HUES6 (cell line): ENCODE measurements around the gene GTF2IRD1.
"Not testable (repeated sequence)": the region's sequence is repeated elsewhere in the genome, so short reads cannot be mapped to it uniquely, and the experiment has no call there.

Source experiments
- H3K27ac ChIP-seq: 2 replicates; pipeline ENCODE4 v1.7.0; 2013; ENCODE audit warnings: low read depth, mild to moderate bottlenecking, low read length, inconsistent platforms
- H3K27me3 ChIP-seq: 2 replicates; pipeline ENCODE4 v1.6.1; 2013; ENCODE audit warnings: low read length; ENCODE audit not compliant: control insufficient read depth, insufficient read depth
- H3K36me3 ChIP-seq: 2 replicates; pipeline ENCODE4 v1.6.1; 2013; ENCODE audit warnings: low read length; ENCODE audit not compliant: control insufficient read depth, insufficient read depth
- H3K4me1 ChIP-seq: 2 replicates; pipeline ENCODE4 v1.6.1; 2013; ENCODE audit warnings: low read length; ENCODE audit not compliant: control insufficient read depth, insufficient read depth
- H3K4me3 ChIP-seq: 2 replicates; pipeline ENCODE4 v1.5.1; 2013; ENCODE audit warnings: low read depth, low read length
- H3K9ac ChIP-seq: one replicate; pipeline ENCODE4 v1.6.1; 2013; ENCODE audit warnings: mild to moderate bottlenecking, low read length
- H3K9me3 ChIP-seq: 2 replicates; pipeline ENCODE4 v1.6.1; 2013; ENCODE audit warnings: low read depth, low read length; ENCODE audit not compliant: control insufficient read depth, insufficient read depth

Gene GTF2IRD1

DNA sequence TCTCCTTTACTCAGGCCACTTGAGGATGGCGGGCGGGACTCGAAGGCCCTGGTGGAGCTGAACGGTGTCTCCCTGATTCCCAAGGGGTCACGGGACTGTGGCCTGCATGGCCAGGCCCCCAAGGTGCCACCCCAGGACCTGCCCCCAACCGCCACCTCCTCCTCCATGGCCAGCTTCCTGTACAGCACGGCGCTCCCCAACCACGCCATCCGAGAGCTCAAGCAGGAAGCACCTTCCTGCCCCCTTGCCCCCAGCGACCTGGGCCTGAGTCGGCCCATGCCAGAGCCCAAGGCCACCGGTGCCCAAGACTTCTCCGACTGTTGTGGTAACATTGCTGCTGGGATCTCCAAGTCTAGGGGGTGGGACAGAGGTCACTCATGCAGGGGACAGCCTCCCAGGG is 65.7 kb downstream of the GTF2IRD1 start:
- no peak overlapping the region for H3K27ac ChIP-seq
- H3K4me1 ChIP-seq = no peaks in the 10 kb centered on the region
- no peaks in the 10 kb centered on the region for H3K27me3 ChIP-seq
- peaks cover 4% of the 10 kb centered on the region; the same call in 1 of the 2 replicates for H3K9me3 ChIP-seq
- peaks cover 77% of the 10 kb centered on the region for H3K36me3 ChIP-seq
- no peak overlapping the region for H3K9ac ChIP-seq
- H3K4me3 ChIP-seq = no peak overlapping the region

DNA sequence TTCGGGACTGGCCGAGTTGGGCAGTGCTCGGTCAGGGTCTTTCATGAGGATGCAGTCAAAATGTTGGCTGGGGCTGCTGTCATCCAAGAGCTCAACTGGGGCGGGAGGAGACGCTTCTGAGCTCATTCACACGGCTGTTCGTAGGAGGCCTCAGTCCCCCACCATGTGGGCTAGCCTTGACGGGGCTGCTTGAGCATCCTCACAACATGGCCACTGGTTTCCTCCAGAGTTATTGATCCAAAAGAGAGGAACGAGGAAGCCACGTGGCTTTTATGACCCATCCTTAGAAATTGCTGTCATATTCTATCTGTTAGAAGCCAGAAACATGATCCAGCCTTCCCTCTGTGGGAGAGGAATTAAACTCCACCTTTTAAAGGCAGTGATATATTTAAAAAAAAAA is 68.1 kb downstream of the GTF2IRD1 start:
- Histone ChIP-seq H3K4me3 (no peak overlapping the region), H3K4me1 (peaks cover 16% of the 10 kb centered on the region), H3K27ac (no peak overlapping the region), H3K9me3 (peaks cover 4% of the 10 kb centered on the region; the same call in 1 of the 2 replicates), H3K27me3 (no peaks in the 10 kb centered on the region), H3K9ac (no peak overlapping the region), H3K36me3 (peaks cover 68% of the 10 kb centered on the region)

GRCh38 chr7:74522281-74522905 is 68.7 kb downstream of the GTF2IRD1 start:
- peaks cover 68% of the 10 kb centered on the region for H3K36me3 ChIP-seq
- H3K27ac ChIP-seq = no peak overlapping the region
- H3K9ac ChIP-seq = no peak overlapping the region
- H3K9me3 ChIP-seq = peaks cover 4% of the 10 kb centered on the region; the same call in 1 of the 2 replicates
- H3K27me3 ChIP-seq = no peaks in the 10 kb centered on the region
- H3K4me1 ChIP-seq = peaks cover 16% of the 10 kb centered on the region
- H3K4me3 ChIP-seq = no peak overlapping the region

- Histone ChIP-seq H3K36me3 (peaks cover 63% of the 10 kb centered on the region), H3K27me3 (no peaks in the 10 kb centered on the region), H3K9ac (no peak overlapping the region), H3K9me3 (peaks cover 4% of the 10 kb centered on the region; the same call in 1 of the 2 replicates), H3K27ac (no peak overlapping the region), H3K4me3 (no peak overlapping the region), H3K4me1 (peaks cover 16% of the 10 kb centered on the region)
Measured at GRCh38 chr7:74523015-74523414, 69.3 kb downstream of the GTF2IRD1 start.

DNA sequence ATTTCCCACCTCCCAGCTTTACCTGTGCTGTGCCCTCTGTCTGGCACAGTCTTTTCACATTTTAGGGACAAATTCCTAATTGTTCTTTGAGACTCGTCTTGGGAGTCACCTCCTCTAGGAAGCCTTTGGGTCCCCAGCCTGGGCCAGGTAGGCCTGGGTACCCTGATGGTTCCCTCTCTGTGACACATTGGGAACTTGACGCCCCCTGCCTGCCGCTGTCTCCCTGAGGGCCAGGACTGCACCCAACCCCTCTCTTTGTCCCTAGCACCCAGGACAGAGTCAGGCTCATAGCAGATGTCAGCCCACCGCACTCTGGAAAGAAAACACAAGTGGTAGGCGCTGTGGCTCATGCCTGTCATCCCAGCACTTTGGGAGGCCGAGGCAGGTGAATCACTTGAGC is 71.4 kb downstream of the GTF2IRD1 start:
- H3K27me3 ChIP-seq = no peaks in the 10 kb centered on the region
- H3K36me3 ChIP-seq = peaks cover 52% of the 10 kb centered on the region
- H3K4me1 ChIP-seq = peaks cover 16% of the 10 kb centered on the region
- no peak overlapping the region for H3K27ac ChIP-seq
- no peak overlapping the region for H3K9ac ChIP-seq
- H3K4me3 ChIP-seq = no peak overlapping the region
- peaks cover 4% of the 10 kb centered on the region; the same call in 1 of the 2 replicates for H3K9me3 ChIP-seq

- Histone ChIP-seq H3K27ac (peak overlapping the region; percentile 52; the same call in 1 of the 2 replicates), H3K4me1 (peaks cover 16% of the 10 kb centered on the region), H3K9me3 (peaks cover 4% of the 10 kb centered on the region; the same call in 1 of the 2 replicates), H3K9ac (no peak overlapping the region), H3K4me3 (no peak overlapping the region), H3K36me3 (peaks cover 51% of the 10 kb centered on the region), H3K27me3 (no peaks in the 10 kb centered on the region)
Measured at GRCh38 chr7:74525881-74526280, 72.2 kb downstream of the GTF2IRD1 start.

DNA sequence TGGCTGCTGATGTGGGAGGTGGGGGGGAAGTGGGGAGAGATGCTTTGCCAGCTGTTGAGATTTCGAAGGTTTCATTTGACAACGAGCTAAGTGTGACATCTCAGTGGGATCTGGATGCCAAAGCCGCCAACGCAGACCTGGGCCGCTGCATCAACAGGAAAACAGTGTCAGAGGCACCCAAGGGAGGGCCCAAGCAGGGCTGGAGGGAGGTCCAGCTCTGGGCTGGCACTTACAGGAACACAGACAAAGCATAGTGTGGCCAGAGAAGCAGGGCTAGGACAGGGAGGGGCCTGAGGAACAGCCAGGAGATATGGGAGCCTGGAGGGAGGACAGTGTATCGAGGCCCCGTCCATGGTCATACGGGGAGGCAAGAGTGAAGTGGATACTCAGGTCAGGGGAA is 73.1 kb downstream of the GTF2IRD1 start:
- no peaks in the 10 kb centered on the region for H3K9me3 ChIP-seq
- H3K4me3 ChIP-seq = no peak overlapping the region
- no peaks in the 10 kb centered on the region for H3K27me3 ChIP-seq
- H3K4me1 ChIP-seq = peaks cover 16% of the 10 kb centered on the region
- H3K9ac ChIP-seq = no peak overlapping the region
- peaks cover 50% of the 10 kb centered on the region for H3K36me3 ChIP-seq
- H3K27ac ChIP-seq = no peak overlapping the region

GRCh38 chr7:74527842-74528241 is 74.1 kb downstream of the GTF2IRD1 start:
- Histone ChIP-seq H3K9ac (no peak overlapping the region), H3K27ac (no peak overlapping the region), H3K9me3 (no peaks in the 10 kb centered on the region), H3K27me3 (no peaks in the 10 kb centered on the region), H3K36me3 (peaks cover 41% of the 10 kb centered on the region), H3K4me1 (peaks cover 16% of the 10 kb centered on the region), H3K4me3 (no peak overlapping the region)

- H3K9me3 ChIP-seq, H3K9ac ChIP-seq, H3K4me3 ChIP-seq, H3K27me3 ChIP-seq, H3K27ac ChIP-seq: not testable (repeated sequence)
- Histone ChIP-seq H3K36me3 (peaks cover 43% of the 10 kb centered on the region), H3K4me1 (peaks cover 16% of the 10 kb centered on the region)
Measured at GRCh38 chr7:74528773-74529172, 75.1 kb downstream of the GTF2IRD1 start.

GRCh38 chr7:74535951-74536356 is 82.2 kb downstream of the GTF2IRD1 start:
- no peak overlapping the region for H3K27ac ChIP-seq
- no peaks in the 10 kb centered on the region for H3K27me3 ChIP-seq
- no peaks in the 10 kb centered on the region for H3K4me1 ChIP-seq
- peaks cover 58% of the 10 kb centered on the region for H3K36me3 ChIP-seq
- H3K9me3 ChIP-seq = no peaks in the 10 kb centered on the region
- no peak overlapping the region for H3K9ac ChIP-seq
- H3K4me3 ChIP-seq = no peak overlapping the region

- peaks cover 63% of the 10 kb centered on the region for H3K36me3 ChIP-seq
Measured at GRCh38 chr7:74541937-74542336, 88.2 kb downstream of the GTF2IRD1 start.

More at GRCh38 chr7:74541937-74542336, 88.2 kb downstream of the GTF2IRD1 start:
- H3K9me3 ChIP-seq, H3K4me3 ChIP-seq, H3K9ac ChIP-seq, H3K27ac ChIP-seq, H3K27me3 ChIP-seq, H3K4me1 ChIP-seq: not testable (repeated sequence)
